Fibroblast of skin of scalp (primary cell): ENCODE data around the gene CASP10.
"Not testable (repeated sequence)": the region's sequence is repeated elsewhere in the genome, so short reads cannot be mapped to it uniquely, and the experiment has no call there.

Source experiments
- DNase-seq: peaks from one replicate; pipeline ENCODE4 v3.0.0-alpha.2; 2013

The CASP10 gene

DNA sequence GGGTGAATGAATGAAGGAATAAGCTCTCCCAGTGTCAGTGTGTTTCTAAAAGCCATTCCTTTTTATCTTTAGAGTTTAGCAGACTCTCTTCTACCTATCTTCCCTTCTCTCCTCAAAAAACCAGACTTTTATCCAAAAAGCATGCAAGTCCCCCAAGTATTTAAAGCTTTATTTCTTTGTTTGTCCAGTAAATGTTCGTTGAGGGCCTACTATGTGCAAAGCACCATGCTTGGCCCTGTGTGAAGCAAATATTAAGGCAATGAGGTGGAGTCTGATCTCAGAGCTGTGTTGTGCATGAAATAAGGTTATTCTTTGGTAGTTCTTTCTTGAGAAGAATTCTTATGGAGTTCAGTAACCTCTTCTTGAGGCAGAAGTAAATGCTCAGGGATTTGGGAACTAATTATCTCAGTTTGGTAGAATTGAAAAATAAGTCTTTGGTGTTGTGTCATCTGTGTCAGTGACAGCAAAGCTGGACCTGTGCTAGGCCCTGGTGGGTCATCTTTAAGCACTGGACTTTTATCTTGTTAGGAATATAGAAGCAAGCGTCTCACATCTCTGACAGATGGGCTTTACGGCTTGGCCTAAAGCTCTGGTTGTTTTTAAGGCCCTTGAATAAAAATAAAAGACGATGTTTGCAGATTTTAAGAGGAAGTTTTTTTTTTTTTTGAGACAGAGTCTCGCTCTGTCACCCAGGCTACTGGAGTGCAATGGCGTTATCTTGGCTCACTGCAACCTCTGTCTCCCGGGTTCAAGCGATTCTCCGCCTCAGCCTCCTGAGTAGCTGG lies 28.1 kb upstream of the CASP10 start:
- DNase-seq: no peak

DNA sequence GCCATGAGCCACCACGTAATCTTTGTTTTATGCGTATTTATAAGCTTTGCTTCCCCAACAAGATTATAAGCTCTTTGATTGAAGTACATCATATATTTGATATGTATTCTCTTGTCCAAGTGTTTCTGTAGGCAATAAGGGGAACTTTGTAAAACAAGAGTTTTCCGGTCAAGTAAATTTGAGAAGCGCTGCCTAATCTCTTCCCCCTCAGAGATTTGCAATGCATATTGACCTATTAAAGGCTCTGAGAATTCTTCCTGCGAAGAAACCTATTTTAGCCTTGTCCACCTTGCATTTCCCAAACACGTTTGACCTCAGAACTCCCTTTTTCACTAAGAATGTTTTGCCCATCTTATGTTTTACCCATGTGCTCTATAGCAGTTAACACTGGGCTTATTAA lies 26.9 kb upstream of the CASP10 start:
- DNase-seq: no peak

DNA sequence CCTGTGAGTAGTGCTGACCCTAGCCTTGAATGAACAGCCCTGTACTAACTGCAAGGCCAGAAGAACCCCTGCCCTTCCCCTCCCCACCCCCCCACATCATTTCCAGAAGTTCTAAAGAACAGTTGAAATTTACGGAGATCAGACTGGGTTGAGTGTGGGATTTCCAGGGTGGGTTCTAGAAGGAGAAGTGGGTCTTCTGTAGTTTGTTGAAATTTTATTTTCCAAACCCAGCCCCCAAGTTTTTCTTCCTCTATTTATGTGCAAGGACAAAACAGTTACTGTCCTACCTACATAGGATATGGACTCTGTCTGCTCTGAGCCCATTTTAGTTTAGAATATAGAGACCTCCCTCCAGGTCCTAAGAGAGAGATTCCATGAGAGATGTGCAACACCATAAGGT lies 26.3 kb upstream of the CASP10 start:
- DNase-seq: no peak

DNA sequence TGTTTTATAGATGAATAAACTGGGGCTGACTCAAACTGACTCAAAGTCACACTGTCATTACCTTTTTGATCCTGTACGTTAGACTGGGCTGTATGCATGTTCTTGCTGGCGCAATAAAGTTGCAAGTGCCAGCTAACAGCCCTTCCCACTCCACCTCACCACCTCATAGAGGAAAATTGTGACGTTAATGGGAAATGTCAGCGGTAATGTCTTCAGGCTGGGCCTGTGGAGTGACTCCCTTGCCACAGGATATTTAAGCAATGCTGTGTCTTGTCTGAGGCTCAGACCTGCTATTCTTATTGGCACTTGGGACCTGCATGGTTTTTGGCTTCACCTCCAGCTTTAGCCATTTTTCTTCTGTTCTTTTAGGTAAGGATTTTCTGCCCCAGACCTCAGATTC lies 25.2 kb upstream of the CASP10 start:
- no peak for DNase-seq

DNA sequence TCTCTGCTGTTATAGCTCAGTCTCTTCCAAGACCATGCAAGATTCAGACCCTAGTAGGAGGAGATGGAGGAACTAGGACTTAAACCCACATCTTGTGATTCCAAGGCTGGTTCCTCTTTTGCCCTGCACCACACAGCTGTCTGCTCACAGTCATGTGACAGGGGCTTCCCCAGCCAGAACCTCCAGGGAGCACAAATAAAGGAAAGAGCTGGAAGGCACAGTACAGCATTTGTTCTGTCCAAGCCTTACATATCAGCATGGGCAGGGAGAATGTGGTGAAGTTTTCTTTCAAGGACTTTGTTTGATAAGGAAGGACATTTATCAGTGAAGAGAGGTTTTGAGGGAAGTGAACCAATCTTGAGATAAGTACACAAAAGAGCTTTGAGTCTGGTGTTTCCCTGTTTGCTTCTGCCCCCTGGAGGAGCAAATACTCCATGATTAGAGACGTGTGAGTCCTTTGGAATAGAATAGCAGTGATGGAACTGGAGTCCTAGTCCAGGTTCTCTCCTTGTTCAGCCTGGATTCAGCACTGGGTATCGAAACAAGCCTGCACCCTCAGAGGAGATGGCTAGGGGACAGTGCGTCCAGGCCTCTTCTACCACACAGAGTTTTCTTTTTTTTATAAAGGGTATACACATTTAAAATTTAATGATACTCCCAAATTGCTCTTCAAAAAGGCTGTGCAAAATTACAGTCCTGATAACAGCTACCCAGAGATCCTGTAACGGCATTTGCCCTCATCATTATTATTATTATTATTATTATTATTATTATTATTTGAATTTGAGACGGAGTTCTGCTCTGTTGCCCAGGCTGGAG lies 24.6 kb upstream of the CASP10 start:
- DNase-seq: peak; percentile 80

DNA sequence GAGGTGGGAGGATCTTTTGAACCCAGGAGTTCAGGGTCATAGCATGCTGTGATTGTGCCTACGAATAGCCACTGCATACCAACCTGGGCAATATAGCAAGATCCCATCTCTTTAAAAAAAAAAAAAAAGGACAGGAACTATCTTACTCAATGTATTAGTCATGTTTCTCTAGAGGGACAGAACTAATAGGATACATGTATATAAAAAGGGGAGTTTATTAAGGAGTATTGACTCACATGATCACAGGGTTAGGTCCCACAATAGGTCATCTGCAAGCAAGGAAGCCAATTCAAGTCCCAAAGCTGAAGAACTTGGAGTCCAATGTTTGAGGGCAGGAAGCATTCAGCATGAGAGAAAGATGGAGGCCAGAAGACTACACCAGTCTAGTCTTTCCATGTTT lies 18.8 kb upstream of the CASP10 start:
- DNase-seq: no peak

DNA sequence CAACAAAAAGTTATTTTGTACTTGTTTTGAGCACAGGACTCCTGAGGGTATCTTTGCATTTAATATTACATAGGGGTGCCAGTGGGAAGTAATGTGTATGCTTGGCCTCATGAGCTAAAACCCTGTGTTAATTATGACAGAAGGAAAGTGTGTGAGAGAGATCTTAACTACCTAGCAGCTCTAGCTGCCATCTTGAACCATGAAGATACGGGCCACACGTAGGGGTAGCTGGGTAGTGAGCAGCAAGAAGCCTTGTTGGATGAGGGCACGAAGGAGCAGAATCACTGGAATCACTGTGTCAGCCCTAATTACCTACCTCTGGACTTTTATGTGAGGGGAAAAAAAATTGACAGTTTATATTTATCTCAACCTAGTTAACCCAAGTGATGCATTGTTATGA lies 15.4 kb upstream of the CASP10 start:
- DNase-seq: no peak

DNA sequence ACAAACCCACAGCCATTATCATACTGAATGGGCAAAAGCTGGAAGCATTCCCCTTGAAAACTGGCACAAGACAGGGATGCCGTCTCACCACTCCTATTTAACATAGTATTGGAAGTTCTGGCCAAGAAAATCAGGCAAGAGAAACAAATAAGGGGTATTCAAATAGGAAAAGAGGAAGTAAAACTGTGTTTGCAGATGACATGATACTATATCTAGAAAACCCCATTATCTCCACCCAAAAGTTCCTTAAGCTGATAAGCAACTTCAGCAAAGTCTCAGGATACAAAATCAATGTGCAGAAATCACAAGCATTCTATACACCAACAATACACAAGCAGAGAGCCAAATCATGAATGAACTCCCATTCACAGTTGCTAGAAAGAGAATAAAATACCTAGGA lies 14.4 kb upstream of the CASP10 start:
- DNase-seq: not testable (repeated sequence)

DNA sequence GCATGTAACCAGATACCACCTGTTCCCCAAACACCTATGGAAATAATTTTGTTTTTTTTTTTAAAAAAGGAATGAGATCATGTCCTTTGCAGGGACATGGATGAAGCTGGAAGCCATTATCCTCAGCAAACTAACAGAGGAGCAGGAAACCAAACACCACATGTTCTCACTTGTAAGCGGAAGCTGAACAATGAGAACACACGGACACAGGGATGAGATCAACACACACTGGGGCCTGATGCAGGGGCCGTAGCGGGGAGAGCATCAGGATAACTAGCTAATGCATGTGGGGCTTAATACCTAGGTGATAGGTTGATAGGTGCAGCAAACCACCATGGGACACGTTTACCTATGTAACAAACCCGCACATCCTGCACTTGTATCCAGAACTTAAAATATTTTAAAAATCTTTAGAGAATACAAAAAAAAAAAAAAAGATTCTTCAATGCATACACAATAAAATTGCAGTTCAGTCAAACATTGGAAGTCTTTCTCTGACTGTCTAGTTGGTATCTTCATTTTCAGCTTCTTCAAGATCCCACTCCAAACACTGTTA lies 11.6 kb upstream of the CASP10 start:
- DNase-seq: no peak

DNA sequence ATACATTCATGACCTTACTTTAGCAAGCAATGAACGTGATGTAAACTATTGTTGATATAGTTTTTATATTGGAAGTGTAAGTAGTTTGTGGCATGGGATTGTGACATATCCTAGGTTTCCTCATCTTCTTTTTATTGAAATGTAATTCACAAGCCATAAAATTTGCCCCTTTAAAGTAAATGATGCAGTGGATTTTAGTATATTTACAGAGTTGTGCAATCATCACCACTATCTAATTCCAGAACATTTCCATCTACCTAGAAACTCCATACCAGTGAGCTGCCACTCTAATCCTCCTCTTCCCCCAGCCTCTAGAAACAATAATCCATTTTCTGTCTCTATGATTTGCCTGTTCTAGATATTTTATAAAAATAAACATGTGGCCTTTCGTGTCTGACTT lies 10.7 kb upstream of the CASP10 start:
- DNase-seq: no peak

DNA sequence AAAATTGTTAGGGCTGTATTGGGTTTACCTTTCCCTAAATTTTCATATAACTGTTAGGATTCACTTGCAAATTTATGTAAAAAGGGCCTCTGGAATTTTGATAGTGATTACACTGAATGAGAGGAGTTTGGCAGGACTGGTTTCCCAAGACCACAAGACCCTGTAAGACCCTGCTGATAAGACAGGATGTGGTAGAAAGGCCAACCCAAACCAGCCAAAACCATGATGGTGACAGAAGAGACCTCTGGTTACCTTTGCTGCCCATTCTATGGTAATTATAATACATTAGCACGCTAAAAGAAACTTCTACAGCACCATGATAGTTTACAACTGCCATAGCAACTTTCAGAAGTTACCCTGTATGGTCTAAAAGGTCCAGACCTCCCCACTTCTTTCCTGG lies 8.3 kb upstream of the CASP10 start:
- DNase-seq: no peak

DNA sequence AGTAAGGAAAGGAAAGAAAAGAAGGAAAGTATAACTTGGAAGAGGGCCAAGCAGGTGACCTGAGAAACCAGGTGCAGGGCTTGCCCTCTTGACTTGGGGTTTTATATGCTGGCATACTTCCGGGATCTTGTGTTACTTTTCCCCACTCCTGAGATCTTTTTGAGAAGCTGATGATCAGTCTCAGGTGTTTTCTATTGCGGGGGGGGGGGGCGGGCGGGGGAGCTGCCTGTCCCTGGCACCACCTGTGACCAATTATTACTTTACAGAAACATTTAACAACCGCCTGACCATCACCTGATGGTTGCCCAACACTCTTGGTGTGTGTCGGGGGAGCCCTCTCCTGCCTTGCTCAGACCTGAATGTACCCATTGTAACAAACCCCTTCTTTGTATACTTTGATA lies 6.9 kb upstream of the CASP10 start:
- no peak for DNase-seq

DNA sequence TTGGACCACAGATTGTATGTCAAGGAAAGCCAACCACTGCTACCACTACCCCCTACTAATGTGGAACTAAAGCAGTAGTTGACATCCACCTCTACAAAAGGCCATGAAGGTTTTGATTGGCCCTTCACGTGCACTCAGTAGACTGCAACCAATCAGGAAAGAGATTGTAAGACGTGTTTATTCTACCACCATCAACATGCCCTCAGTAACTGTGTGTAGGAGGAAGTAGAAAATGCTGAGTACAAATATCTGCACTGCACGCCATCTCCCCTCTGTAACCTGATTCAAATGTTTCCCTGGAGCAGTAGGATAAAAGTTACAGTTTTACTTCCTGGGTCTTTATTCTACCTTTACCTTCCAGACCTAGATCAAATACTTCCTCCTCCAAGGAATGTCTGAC lies 2.9 kb upstream of the CASP10 start:
- DNase-seq: no peak

DNA sequence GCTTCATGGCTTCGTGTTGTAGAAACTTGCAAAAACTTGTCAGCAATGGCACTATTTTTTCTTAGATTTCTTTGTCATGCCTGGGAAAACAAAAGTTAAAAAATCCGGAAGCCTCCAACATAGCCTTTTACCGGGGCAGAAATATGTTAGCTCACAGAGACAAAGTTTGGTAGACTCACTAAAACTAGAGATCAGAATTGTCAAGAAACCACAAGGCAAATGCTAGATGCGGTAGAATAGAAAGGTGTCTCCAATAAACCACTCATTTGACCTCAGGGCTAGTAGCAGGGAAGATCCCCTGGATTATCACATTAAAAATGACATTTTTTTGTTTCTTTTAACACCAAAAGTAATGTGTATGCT lies 405 bp downstream of the CASP10 start:
- DNase-seq: no peak

DNA sequence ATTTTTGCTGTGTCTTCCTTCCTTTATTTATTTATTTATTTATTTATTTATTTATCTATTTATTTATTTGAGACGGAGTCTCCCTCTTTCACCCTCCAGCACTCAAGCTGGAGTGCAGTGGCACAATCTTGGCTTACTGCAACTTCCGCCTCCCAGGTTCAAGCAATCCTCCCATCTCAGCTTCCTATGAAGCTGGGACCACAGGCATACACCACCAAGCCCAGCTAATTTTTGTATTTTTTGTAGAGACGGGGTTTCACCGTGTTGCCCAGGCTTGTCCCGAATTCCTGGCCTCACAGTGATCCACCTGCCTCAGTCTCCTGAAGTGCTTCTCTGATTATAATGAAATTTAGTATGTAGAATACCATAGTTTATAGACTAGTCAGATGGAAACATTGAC lies 894 bp downstream of the CASP10 start:
- not testable (repeated sequence) for DNase-seq

DNA sequence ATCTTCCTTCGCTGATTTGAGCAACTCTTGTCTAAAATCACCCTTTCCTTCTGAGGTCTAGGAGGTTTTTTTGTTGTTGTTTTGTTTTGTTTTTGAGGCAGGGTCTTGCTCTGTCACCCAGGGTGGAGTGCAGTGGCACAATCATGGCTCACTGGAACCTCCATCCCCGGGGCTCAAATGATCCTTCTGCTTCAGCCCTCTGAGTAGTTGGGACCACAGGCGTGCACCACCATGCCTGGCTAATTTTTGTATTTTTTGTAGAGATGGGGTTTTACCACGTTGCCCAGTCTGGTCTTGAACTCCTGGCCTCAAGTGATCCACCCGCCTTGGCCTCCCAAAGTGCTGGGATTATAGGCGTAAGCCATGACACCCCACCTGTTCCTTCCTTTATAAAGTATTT lies 1.3 kb downstream of the CASP10 start:
- DNase-seq: not testable (repeated sequence)

DNA sequence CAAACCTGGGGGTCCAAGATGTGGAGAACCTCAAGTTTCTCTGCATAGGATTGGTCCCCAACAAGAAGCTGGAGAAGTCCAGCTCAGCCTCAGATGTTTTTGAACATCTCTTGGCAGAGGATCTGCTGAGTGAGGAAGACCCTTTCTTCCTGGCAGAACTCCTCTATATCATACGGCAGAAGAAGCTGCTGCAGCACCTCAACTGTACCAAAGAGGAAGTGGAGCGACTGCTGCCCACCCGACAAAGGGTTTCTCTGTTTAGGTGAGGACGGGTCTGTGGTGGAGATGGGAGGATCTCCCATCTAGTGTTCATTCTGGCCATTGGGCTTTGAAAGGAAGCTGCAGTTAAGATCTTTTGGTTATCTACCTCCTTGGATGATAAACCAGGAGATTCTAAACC lies 2.9 kb downstream of the CASP10 start:
- DNase-seq: no peak

DNA sequence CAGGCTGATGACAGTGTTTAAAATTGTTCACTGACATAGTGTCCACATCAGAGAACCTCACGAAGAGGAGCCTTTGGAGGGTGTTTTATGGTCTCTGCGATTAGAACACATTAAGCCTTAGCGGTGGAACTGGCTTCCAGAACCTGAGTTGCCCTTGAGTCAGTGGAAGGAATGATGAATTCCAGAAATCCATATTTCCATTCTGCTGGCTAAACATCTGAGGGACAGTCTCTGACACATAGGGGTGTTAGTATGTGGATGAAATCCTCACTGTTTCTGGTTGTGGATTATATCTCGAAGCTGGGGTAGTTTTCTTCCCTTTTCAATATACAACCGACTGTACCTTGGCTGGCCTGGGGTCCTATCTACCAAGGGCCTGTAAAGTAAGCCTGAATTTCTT lies 4.0 kb downstream of the CASP10 start:
- no peak for DNase-seq

DNA sequence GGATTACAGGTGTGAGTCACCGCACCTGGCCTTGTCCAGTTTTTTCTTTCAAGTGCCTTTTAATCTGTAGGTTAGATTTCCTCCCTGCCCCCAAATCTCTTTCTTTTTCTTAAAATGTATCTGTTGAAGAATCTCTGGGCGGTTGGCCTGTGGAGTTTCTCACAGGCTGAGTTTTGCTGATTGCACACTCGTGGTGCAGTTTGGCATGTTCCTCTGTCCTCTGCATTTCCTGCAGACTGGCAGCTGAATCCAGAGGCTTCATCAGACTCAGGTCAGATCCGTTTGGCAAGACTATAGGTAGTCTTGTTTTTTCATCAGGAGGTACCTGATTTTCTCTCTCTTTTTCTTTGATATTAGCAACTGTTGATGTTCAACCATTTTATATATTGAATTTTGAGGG lies 5.5 kb downstream of the CASP10 start:
- no peak for DNase-seq

DNA sequence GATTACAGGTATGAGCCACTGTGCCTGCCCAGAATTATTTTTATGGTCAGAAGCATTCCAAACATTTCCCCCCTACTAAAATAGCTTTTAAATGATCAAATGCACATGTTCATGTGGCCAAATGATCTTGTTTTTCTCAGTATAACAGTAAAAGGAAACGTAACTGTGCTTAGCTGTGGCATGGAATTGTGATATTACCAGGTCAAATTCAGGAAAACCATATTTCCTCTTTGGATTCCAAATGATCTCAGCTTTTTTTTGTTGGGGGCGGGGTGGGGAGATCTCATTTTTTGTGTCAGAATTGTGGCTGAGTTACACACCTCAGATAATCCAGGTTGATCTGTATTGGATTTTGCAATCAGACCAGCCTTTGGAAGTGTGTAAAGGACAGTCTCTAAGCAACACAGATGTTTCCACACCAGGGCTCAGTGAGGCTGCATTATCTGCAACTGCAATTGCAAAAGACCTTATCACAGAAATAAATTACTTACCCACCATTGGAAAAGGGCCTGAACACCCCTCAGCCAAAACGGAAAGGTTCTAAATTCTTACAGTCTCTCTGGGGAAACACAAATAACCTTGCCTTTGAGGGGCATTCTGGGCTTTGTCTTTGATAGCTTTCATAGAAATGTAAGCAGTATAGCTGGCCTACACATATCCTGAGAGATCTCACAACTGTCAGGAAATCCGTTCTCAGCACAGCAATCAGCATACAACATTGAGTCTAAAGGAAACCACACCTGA lies 8.4 kb downstream of the CASP10 start:
- DNase-seq: no peak

DNA sequence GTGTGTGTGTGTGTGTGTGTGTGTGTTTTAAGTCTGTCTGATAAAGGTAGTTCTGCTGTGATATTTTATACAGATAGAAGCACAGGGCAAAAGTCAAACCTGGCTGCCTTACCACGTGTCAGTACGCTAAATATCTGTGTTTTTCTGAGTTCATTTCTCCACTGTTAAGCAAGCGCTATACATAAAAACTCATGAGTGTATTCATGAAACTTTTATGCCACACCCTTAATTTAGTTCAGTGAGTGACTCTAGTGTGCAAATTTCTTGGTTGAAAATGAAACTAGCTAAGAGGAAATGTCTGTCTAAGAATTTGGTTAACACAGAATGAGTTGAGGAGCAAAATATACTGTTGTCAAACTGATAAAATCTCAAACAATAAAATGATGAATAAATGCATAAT lies 11.2 kb downstream of the CASP10 start:
- no peak for DNase-seq

DNA sequence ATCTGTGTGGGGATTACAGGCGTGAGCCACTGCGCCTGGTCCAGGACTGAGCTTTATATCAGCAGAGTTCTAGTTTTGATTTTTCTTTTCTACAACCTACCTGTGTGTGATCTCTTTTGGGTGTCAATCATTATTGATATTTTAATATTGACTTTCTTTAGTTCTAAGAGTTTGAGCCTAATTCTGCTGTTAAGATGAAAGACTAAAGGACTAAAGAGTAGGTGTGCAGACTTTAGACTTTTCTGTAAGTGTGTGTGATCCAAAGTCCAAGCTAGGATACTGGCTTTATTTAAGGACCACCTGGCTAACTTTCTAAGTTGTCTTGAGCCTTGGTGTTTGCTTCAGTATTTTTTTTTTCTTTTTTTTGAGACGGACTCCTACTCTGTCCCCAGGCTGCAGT lies 12.4 kb downstream of the CASP10 start:
- no peak for DNase-seq

DNA sequence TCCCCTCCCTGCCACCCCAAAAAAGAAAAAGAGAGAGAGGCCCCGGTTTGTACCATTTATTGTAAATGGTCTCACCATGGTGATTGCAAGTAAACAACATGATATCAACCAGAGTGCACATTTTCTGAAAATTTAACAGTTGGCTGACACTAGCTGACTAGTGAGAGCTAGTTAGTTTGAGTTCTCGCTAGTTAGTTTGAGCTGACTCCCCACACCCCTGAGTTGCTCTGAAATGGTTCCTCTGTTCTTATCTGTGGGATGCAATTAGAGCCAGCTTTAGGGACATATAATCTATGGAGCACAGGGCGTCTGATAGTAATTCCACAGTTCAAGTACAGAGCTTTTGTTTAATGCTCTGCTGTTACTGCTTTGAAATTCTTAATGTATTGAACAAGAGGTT lies 13.1 kb downstream of the CASP10 start:
- DNase-seq: no peak
